ENCODE measurements around the gene MAGEL2. TPM values are rescaled to one million over a fixed set of nuclear protein-coding genes. Genes with fewer than 3 reads are reported as not detected.
A peak's percentile ranks its signal among the peaks of the same experiment; 100 is the strongest.

The MAGEL2 gene
- polyA plus RNA-seq, 1 donor from 2014 or later: 7.4 TPM

DNA sequence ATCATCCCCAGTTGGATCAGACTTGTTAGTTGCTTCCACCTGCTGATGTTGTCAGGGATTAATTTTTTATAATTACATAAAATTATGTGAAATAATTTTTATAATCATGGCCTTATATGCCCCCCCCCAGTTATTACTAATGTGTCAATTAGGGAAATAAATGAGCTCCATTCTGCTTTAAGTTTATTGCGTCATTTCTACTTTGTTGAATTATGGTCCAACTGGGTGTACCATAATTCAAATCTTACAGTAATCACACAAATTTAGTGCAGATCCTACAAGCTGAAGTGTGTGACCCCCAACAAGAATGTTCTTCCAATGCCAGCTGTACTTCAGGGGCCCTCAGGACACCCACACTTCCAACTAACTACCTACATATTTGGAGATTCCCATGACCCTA is 46.9 kb upstream of the MAGEL2 start:
- TF ChIP-seq MXI1 (conservative IDR thresholded peaks at IDR 0.05; ENCODE audit: poor library complexity, severe bottlenecking) (no peak), TAF1 (IDR thresholded peaks at IDR 0.05; ENCODE audit: low read depth) (no peak), RAD21 (conservative IDR thresholded peaks at IDR 0.05) (no peak), EP300 (conservative IDR thresholded peaks at IDR 0.05; ENCODE audit: poor library complexity, severe bottlenecking) (no peak), EZH2 (IDR thresholded peaks at IDR 0.05; ENCODE audit: borderline replicate concordance, insufficient read depth, low read length, poor library complexity, severe bottlenecking) (no peak), SMC3 (conservative IDR thresholded peaks at IDR 0.05; ENCODE audit: poor library complexity) (no peak), POLR2AphosphoS5 (IDR thresholded peaks at IDR 0.05) (no peak)
- TF ChIP-seq, protein P1, sequence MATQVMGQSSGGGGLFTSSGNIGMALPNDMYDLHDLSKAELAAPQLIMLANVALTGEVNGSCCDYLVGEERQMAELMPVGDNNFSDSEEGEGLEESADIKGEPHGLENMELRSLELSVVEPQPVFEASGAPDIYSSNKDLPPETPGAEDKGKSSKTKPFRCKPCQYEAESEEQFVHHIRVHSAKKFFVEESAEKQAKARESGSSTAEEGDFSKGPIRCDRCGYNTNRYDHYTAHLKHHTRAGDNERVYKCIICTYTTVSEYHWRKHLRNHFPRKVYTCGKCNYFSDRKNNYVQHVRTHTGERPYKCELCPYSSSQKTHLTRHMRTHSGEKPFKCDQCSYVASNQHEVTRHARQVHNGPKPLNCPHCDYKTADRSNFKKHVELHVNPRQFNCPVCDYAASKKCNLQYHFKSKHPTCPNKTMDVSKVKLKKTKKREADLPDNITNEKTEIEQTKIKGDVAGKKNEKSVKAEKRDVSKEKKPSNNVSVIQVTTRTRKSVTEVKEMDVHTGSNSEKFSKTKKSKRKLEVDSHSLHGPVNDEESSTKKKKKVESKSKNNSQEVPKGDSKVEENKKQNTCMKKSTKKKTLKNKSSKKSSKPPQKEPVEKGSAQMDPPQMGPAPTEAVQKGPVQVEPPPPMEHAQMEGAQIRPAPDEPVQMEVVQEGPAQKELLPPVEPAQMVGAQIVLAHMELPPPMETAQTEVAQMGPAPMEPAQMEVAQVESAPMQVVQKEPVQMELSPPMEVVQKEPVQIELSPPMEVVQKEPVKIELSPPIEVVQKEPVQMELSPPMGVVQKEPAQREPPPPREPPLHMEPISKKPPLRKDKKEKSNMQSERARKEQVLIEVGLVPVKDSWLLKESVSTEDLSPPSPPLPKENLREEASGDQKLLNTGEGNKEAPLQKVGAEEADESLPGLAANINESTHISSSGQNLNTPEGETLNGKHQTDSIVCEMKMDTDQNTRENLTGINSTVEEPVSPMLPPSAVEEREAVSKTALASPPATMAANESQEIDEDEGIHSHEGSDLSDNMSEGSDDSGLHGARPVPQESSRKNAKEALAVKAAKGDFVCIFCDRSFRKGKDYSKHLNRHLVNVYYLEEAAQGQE (IDR thresholded peaks at IDR 0.05; ENCODE audit: borderline replicate concordance): no peak
- TF ChIP-seq, protein P2, sequence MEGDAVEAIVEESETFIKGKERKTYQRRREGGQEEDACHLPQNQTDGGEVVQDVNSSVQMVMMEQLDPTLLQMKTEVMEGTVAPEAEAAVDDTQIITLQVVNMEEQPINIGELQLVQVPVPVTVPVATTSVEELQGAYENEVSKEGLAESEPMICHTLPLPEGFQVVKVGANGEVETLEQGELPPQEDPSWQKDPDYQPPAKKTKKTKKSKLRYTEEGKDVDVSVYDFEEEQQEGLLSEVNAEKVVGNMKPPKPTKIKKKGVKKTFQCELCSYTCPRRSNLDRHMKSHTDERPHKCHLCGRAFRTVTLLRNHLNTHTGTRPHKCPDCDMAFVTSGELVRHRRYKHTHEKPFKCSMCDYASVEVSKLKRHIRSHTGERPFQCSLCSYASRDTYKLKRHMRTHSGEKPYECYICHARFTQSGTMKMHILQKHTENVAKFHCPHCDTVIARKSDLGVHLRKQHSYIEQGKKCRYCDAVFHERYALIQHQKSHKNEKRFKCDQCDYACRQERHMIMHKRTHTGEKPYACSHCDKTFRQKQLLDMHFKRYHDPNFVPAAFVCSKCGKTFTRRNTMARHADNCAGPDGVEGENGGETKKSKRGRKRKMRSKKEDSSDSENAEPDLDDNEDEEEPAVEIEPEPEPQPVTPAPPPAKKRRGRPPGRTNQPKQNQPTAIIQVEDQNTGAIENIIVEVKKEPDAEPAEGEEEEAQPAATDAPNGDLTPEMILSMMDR (IDR thresholded peaks at IDR 0.05; ENCODE audit: poor library complexity, severe bottlenecking): no peak
- Histone ChIP-seq H3F3A (ENCODE audit: insufficient read depth, low read length, poor library complexity, severe bottlenecking) (no peaks in the 10 kb centered on the region), H3K9ac (ENCODE audit: low read length) (no peak overlapping the region), H3K9me3 (ENCODE audit: low read length) (no peaks in the 10 kb centered on the region), H2AFZ (ENCODE audit: low read depth, low read length) (no peak overlapping the region), H3K4me2 (ENCODE audit: low read length) (no peak overlapping the region), H4K20me1 (ENCODE audit: insufficient read depth) (no peaks in the 10 kb centered on the region), H3K79me2 (replicated peaks; ENCODE audit: insufficient read depth, low read length) (no peaks in the 10 kb centered on the region), H3K27me3 (ENCODE audit: insufficient read depth, low read depth, low read length) (no peaks in the 10 kb centered on the region), H3K36me3 (ENCODE audit: insufficient read depth, low read length) (no peaks in the 10 kb centered on the region), H3K9me2 (ENCODE audit: insufficient read depth, low read length) (no peaks in the 10 kb centered on the region), H3K4me3 (ENCODE audit: low read length) (no peak overlapping the region), H3K27ac (ENCODE audit: low read length) (no peak overlapping the region)

DNA sequence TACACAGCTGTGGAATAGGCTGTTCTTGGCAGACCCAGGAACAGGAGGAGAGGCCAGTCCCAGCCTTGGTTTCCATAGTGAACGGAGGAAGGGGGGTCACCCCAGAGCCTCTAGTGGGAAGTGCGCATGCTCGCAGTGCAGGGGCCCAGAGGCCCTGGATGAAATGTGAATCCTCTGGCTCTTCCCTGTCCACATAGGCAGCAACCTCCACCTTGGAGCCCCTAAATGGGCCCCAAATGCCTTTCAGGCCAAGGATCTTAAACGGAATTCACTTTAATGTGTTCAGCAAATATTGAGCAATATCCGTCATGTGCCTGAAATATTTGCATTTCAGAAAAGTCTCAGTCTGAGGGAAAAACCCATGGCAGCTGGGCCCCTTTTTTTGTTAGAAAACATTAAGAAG is 42.8 kb upstream of the MAGEL2 start:
- Histone ChIP-seq H3K9ac (ENCODE audit: low read length) (peak overlapping the region; percentile 5), H3K36me3 (ENCODE audit: insufficient read depth, low read length) (no peaks in the 10 kb centered on the region), H3K4me2 (ENCODE audit: low read length) (no peak overlapping the region), H3K27me3 (ENCODE audit: insufficient read depth, low read depth, low read length) (no peaks in the 10 kb centered on the region), H3K79me2 (replicated peaks; ENCODE audit: insufficient read depth, low read length) (peaks cover 9% of the 10 kb centered on the region), H3K9me2 (ENCODE audit: insufficient read depth, low read length) (no peaks in the 10 kb centered on the region), H3F3A (ENCODE audit: insufficient read depth, low read length, poor library complexity, severe bottlenecking) (no peaks in the 10 kb centered on the region), H3K4me3 (ENCODE audit: low read length) (no peak overlapping the region), H3K9me3 (ENCODE audit: low read length) (no peaks in the 10 kb centered on the region), H2AFZ (ENCODE audit: low read depth, low read length) (no peak overlapping the region), H4K20me1 (ENCODE audit: insufficient read depth) (no peaks in the 10 kb centered on the region), H3K27ac (ENCODE audit: low read length) (peak overlapping the region; percentile 42)
- TF ChIP-seq TAF1 (IDR thresholded peaks at IDR 0.05; ENCODE audit: low read depth) (no peak), EP300 (conservative IDR thresholded peaks at IDR 0.05; ENCODE audit: poor library complexity, severe bottlenecking) (no peak), EZH2 (IDR thresholded peaks at IDR 0.05; ENCODE audit: borderline replicate concordance, insufficient read depth, low read length, poor library complexity, severe bottlenecking) (no peak), POLR2AphosphoS5 (IDR thresholded peaks at IDR 0.05) (no peak), MXI1 (conservative IDR thresholded peaks at IDR 0.05; ENCODE audit: poor library complexity, severe bottlenecking) (no peak), SMC3 (conservative IDR thresholded peaks at IDR 0.05; ENCODE audit: poor library complexity) (no peak), RAD21 (conservative IDR thresholded peaks at IDR 0.05) (no peak)
- TF ChIP-seq, protein P2 (IDR thresholded peaks at IDR 0.05; ENCODE audit: poor library complexity, severe bottlenecking): no peak
- TF ChIP-seq, protein P1 (IDR thresholded peaks at IDR 0.05; ENCODE audit: borderline replicate concordance): no peak

All from neural cell (in vitro differentiated cells).